Vagina (tissue), 2 donors: ENCODE results near the gene STX11. TPM values are rescaled to one million over a fixed set of nuclear protein-coding genes. Genes with fewer than 3 reads are reported as not detected.

ENCODE experiments used
- DNase-seq, 2 donors: peaks; one replicate each; pipeline ENCODE4 v3.0.0-alpha.2; 2017; ENCODE audit errors: extremely low spot score in 2 of 2
- H3K27ac ChIP-seq: fragments of 200-600 bp; sonication (generic); one replicate; pipeline ENCODE4 v1.5.1; 2019
- H3K27me3 ChIP-seq: fragments of 200-600 bp; sonication (generic); one replicate; pipeline ENCODE4 v1.5.1; 2019
- H3K36me3 ChIP-seq, 2 donors: fragments of 200-600 bp; sonication (generic); one replicate each; pipeline ENCODE4 v1.5.1; 2017 to 2019
- H3K4me1 ChIP-seq: fragments of 200-600 bp; sonication (generic); one replicate; pipeline ENCODE4 v1.5.1; 2019
- H3K4me3 ChIP-seq, 2 donors: fragments of 200-600 bp; sonication (generic); 1 replicate in 1 of 2; 2 replicates in 1 of 2; pipeline ENCODE4 v1.5.1; 2016 to 2019
- H3K9me3 ChIP-seq: fragments of 200-600 bp; sonication (generic); one replicate; pipeline ENCODE4 v1.5.1; 2019
- CTCF ChIP-seq, 3 experiments: fragments of 450-650 bp in 2 of 3; fragments of 200-600 bp in 1 of 3; sonication (generic) in 1 of 3; IDR thresholded peaks; one replicate each; pipeline ENCODE4 v1.5.1; 2017 to 2019; ENCODE audit warnings: antibody characterized with exemption in 3 of 3, mild to moderate bottlenecking in 2 of 3, moderate library complexity in 2 of 3
- POLR2A ChIP-seq, 2 donors: fragments of 450-650 bp; IDR thresholded peaks; one replicate each; pipeline ENCODE4 v1.6.1; 2017; ENCODE audit warnings: antibody characterized with exemption in 2 of 2, mild to moderate bottlenecking in 2 of 2, moderate library complexity in 2 of 2
- POLR2AphosphoS5 ChIP-seq, 2 donors: sonication (generic); formaldehyde crosslinking; IDR thresholded peaks; one replicate each; pipeline ENCODE4 v1.9.0; 2017; ENCODE audit warnings: antibody characterized with exemption in 2 of 2, mild to moderate bottlenecking in 2 of 2, low read depth in 1 of 2; ENCODE audit not compliant: insufficient read depth in 1 of 2
- intact Hi-C: fragments of 100-400 bp; cut with DNase I; formaldehyde crosslinking; loops from one replicate; pipeline ENCODE4 v1.15.1; 2023
- total RNA-seq: library from RNA; depleted of rRNA; stranded (reverse); fragments of >200 nt; gene quantifications from one replicate; pipeline ENCODE4 v1.2.3, GENCODE V29; 2016

STX11 gene
- total RNA-seq, 1 donor from 2014 or later: 5.4 TPM

- Histone ChIP-seq H3K27me3 (no peaks in the 10 kb centered on the region), H3K9me3 (no peaks in the 10 kb centered on the region), H3K4me1 (no peaks in the 10 kb centered on the region), H3K36me3 (no peaks in the 10 kb centered on the region), H3K4me3 (no peak overlapping the region), H3K27ac (no peak overlapping the region)
- no peak for TF ChIP-seq POLR2A (IDR thresholded peaks at IDR 0.05)
- TF ChIP-seq CTCF (IDR thresholded peaks at IDR 0.05): no peak
- no peak for TF ChIP-seq POLR2AphosphoS5 (IDR thresholded peaks at IDR 0.05; ENCODE audit: insufficient read depth in 1 of 2, low read depth in 1 of 2)
- intact Hi-C loops: no loop called here
- no peak for DNase-seq
Measured at GRCh38 chr6:144122861-144123260, 27.5 kb upstream of the STX11 start.

- Histone ChIP-seq H3K27ac (no peak overlapping the region), H3K4me1 (no peaks in the 10 kb centered on the region), H3K36me3 (no peaks in the 10 kb centered on the region), H3K4me3 (no peak overlapping the region), H3K27me3 (no peaks in the 10 kb centered on the region), H3K9me3 (no peaks in the 10 kb centered on the region)
- intact Hi-C loops: no loop called here
- no peak for DNase-seq
- TF ChIP-seq POLR2A (IDR thresholded peaks at IDR 0.05) (no peak), CTCF (IDR thresholded peaks at IDR 0.05) (no peak), POLR2AphosphoS5 (IDR thresholded peaks at IDR 0.05; ENCODE audit: insufficient read depth in 1 of 2, low read depth in 1 of 2) (no peak)
Measured at GRCh38 chr6:144123421-144123820, 26.9 kb upstream of the STX11 start.

GRCh38 chr6:144123836-144124235 lies 26.5 kb upstream of the STX11 start:
- Histone ChIP-seq H3K4me1 (no peaks in the 10 kb centered on the region), H3K36me3 (no peaks in the 10 kb centered on the region), H3K9me3 (no peaks in the 10 kb centered on the region), H3K27me3 (no peaks in the 10 kb centered on the region), H3K4me3 (no peak overlapping the region), H3K27ac (no peak overlapping the region)
- intact Hi-C loops: no loop called here
- no peak for TF ChIP-seq POLR2AphosphoS5 (IDR thresholded peaks at IDR 0.05; ENCODE audit: insufficient read depth in 1 of 2, low read depth in 1 of 2)
- no peak for TF ChIP-seq POLR2A (IDR thresholded peaks at IDR 0.05)
- TF ChIP-seq CTCF (IDR thresholded peaks at IDR 0.05): no peak
- DNase-seq: no peak

- DNase-seq: no peak
- Histone ChIP-seq H3K27ac (no peak overlapping the region), H3K27me3 (no peaks in the 10 kb centered on the region), H3K9me3 (no peaks in the 10 kb centered on the region), H3K36me3 (no peaks in the 10 kb centered on the region), H3K4me1 (peaks cover 6% of the 10 kb centered on the region), H3K4me3 (no peak overlapping the region)
- no peak for TF ChIP-seq CTCF (IDR thresholded peaks at IDR 0.05)
- TF ChIP-seq POLR2AphosphoS5 (IDR thresholded peaks at IDR 0.05; ENCODE audit: insufficient read depth in 1 of 2, low read depth in 1 of 2): no peak
- no peak for TF ChIP-seq POLR2A (IDR thresholded peaks at IDR 0.05)
- intact Hi-C loops: no loop called here
Measured at GRCh38 chr6:144127097-144127496, 23.2 kb upstream of the STX11 start.

GRCh38 chr6:144129469-144129868 lies 20.8 kb upstream of the STX11 start:
- DNase-seq: no peak
- H3K36me3 ChIP-seq: no peaks in the 10 kb centered on the region
- no peak for TF ChIP-seq POLR2AphosphoS5 (IDR thresholded peaks at IDR 0.05; ENCODE audit: insufficient read depth in 1 of 2, low read depth in 1 of 2)
- TF ChIP-seq CTCF (IDR thresholded peaks at IDR 0.05): no peak
- no peak for TF ChIP-seq POLR2A (IDR thresholded peaks at IDR 0.05)

More at GRCh38 chr6:144129469-144129868, 20.8 kb upstream of the STX11 start:
- Histone ChIP-seq H3K27me3 (no peaks in the 10 kb centered on the region), H3K4me1 (peaks cover 6% of the 10 kb centered on the region), H3K27ac (no peak overlapping the region), H3K4me3 (no peak overlapping the region), H3K9me3 (no peaks in the 10 kb centered on the region)
- intact Hi-C loops: no loop called here
